Activated gamma-delta T cell (primary cell): ENCODE measurements around the gene INPP5K.

Source experiments
- DNase-seq: peaks from one replicate; lab custom pipeline; 2025; lab: John Stamatoyannopoulos, UW

Gene INPP5K

GRCh38 chr17:1505586-1505985 is 10.8 kb downstream of the INPP5K start:
- DNase-seq, result no peak

- DNase-seq, result no peak
These were observed 11.5 kb downstream of the INPP5K start for GRCh38 chr17:1504866-1505265.

- DNase-seq, result no peak
These were observed 12.7 kb downstream of the INPP5K start for GRCh38 chr17:1503699-1504098.

- DNase-seq, result no peak
These were observed 17.5 kb downstream of the INPP5K start for GRCh38 chr17:1498869-1499268.

GRCh38 chr17:1498233-1498632 is 18.2 kb downstream of the INPP5K start:
- no peak for DNase-seq

- DNase-seq, result no peak
These were observed 18.6 kb downstream of the INPP5K start for GRCh38 chr17:1497831-1498230.

- no peak for DNase-seq
These were observed 19.5 kb downstream of the INPP5K start for GRCh38 chr17:1496869-1497268.

GRCh38 chr17:1495265-1495989 is 21.0 kb downstream of the INPP5K start:
- DNase-seq, result no peak

GRCh38 chr17:1494736-1495253 is 21.6 kb downstream of the INPP5K start:
- DNase-seq, result no peak

GRCh38 chr17:1494203-1494602 is 22.2 kb downstream of the INPP5K start:
- DNase-seq, result no peak

- no peak for DNase-seq
These were observed 23.0 kb downstream of the INPP5K start for GRCh38 chr17:1493291-1493980.

- no peak for DNase-seq
These were observed 23.9 kb downstream of the INPP5K start, which contains the start of gene MYO1C for GRCh38 chr17:1492249-1493206. Gene MYO1C, minus strand, starts transcription at chr17:1492686. Its CDS starts 199 bp downstream, at chr17:1492487.

GRCh38 chr17:1491443-1492248 is 24.8 kb downstream of the INPP5K start:
- peak; percentile 47 for DNase-seq

GRCh38 chr17:1490643-1491442 is 25.6 kb downstream of the INPP5K start:
- peak; percentile 44 for DNase-seq

GRCh38 chr17:1488826-1489270 is 27.6 kb downstream of the INPP5K start:
- DNase-seq, result no peak

- peak; percentile 64 for DNase-seq
These were observed 28.2 kb downstream of the INPP5K start for GRCh38 chr17:1487939-1488825.

- DNase-seq, result peak; percentile 58
These were observed 29.4 kb downstream of the INPP5K start for GRCh38 chr17:1486802-1487695.
